Activated B cell treated with CpG ODN at 0.5 μM for 24 hours (primary cell): ENCODE data around the gene KCNC1. TPM values are rescaled to one million over a fixed set of nuclear protein-coding genes. Genes with fewer than 3 reads are reported as not detected.

Experiments used
- ATAC-seq: fragments of 200-7000 bp; cut with Tn5 transposase; one replicate; pipeline ENCODE4 v1.10.0; 2021; ENCODE audit warnings: low read depth, mild to moderate bottlenecking, moderate library complexity
- CTCF ChIA-PET: fragments of 350-600 bp; sonication (Branson Sonifier 250); formaldehyde crosslinking; loops from one replicate; lab custom pipeline; 2021; ENCODE audit warnings: antibody characterized with exemption; lab: Charles Lee
- POLR2A ChIA-PET: fragments of 350-600 bp; sonication (Branson Sonifier 250); formaldehyde crosslinking; loops from one replicate; lab custom pipeline; 2021; ENCODE audit warnings: antibody characterized with exemption; lab: Charles Lee
- DNase-seq: peaks from one replicate; pipeline ENCODE4 v3.0.0; 2022
- H3K27ac Mint-ChIP-seq: one replicate; pipeline ENCODE4 v1.8.0; 2020; ENCODE audit warnings: mixed read lengths
- H3K27me3 Mint-ChIP-seq: one replicate; pipeline ENCODE4 v1.8.0; 2021; ENCODE audit warnings: mixed read lengths
- H3K36me3 Mint-ChIP-seq: one replicate; pipeline ENCODE4 v1.8.0; 2021; ENCODE audit warnings: low read depth, mixed read lengths
- H3K4me1 Mint-ChIP-seq: one replicate; pipeline ENCODE4 v1.8.0; 2021; ENCODE audit warnings: mixed read lengths
- H3K4me3 Mint-ChIP-seq: one replicate; pipeline ENCODE4 v1.8.0; 2020; ENCODE audit warnings: mild to moderate bottlenecking, mixed read lengths
- H3K9me3 Mint-ChIP-seq: one replicate; pipeline ENCODE4 v1.8.0; 2020; ENCODE audit warnings: mixed read lengths
- CTCF ChIP-seq: fragments of 200-600 bp; IDR thresholded peaks from one replicate; pipeline ENCODE4 v1.8.0; 2022; ENCODE audit warnings: antibody characterized with exemption, mild to moderate bottlenecking
- intact Hi-C: fragments of 100-400 bp; cut with micrococcal nuclease; formaldehyde crosslinking; loops from one replicate; pipeline ENCODE4 v1.15.1; 2024
- total RNA-seq: library from RNA; stranded (reverse); gene quantifications from 2 replicates; pipeline ENCODE4 v1.2.3, GENCODE V29; 2022

KCNC1 gene
- total RNA-seq, 1 donor from 2014 or later = not detected

DNA sequence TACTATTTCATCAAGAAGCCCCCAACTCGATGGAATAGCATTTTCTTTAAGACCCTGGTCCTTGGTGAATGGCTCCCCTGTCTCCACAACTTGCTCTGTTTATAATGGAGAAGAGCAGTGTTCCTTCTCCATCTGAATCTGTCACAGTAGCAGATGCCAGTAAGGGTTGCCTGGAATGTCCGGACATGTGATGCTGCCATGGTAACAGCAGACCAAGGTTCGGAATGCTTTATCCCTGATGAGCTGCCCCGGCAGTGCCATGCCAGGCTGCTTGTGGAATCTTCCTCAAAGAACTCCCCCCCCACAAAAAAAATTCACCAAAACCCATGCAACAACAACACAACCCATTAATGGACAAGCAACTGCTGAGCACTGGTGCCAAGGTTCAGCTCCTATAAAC lies 72.5 kb downstream of the KCNC1 start:
- Mint-ChIP-seq H3K27me3 (no peaks in the 10 kb centered on the region), H3K27ac (no peak overlapping the region), H3K36me3 (peaks cover 8% of the 10 kb centered on the region), H3K4me1 (no peaks in the 10 kb centered on the region), H3K4me3 (no peak overlapping the region), H3K9me3 (no peaks in the 10 kb centered on the region)
- POLR2A ChIA-PET = no interaction called here
- CTCF ChIA-PET = no interaction called here
- no peak for ATAC-seq
- intact Hi-C loops = no loop called here
- DNase-seq = no peak
- no peak for TF ChIP-seq CTCF

GRCh38 chr11:17810041-17810440 lies 75.5 kb downstream of the KCNC1 start:
- Mint-ChIP-seq H3K4me1 (no peaks in the 10 kb centered on the region), H3K36me3 (peaks cover 19% of the 10 kb centered on the region)
- CTCF ChIA-PET = no interaction called here

GRCh38 chr11:17810746-17811145 lies 76.2 kb downstream of the KCNC1 start:
- H3K27ac Mint-ChIP-seq = no peak overlapping the region
- ChIA-PET CTCF (no interaction called here), POLR2A (no interaction called here)
- no peaks in the 10 kb centered on the region for H3K9me3 Mint-ChIP-seq
- no peak for TF ChIP-seq CTCF
- ATAC-seq = no peak
- intact Hi-C loops = no loop called here
- DNase-seq = no peak
- no peak overlapping the region for H3K4me3 Mint-ChIP-seq
- H3K27me3 Mint-ChIP-seq = no peaks in the 10 kb centered on the region
- H3K36me3 Mint-ChIP-seq = peaks cover 19% of the 10 kb centered on the region
- no peaks in the 10 kb centered on the region for H3K4me1 Mint-ChIP-seq

More at GRCh38 chr11:17810041-17810440, 75.5 kb downstream of the KCNC1 start:
- Mint-ChIP-seq H3K27me3 (no peaks in the 10 kb centered on the region), H3K4me3 (no peak overlapping the region), H3K27ac (no peak overlapping the region), H3K9me3 (no peaks in the 10 kb centered on the region)
- POLR2A ChIA-PET = no interaction called here
- DNase-seq (no peak), ATAC-seq (no peak)
- no peak for TF ChIP-seq CTCF
- intact Hi-C loops = no loop called here

GRCh38 chr11:17811352-17811751 lies 76.8 kb downstream of the KCNC1 start:
- ATAC-seq (no peak), DNase-seq (no peak)
- Mint-ChIP-seq H3K36me3 (peaks cover 19% of the 10 kb centered on the region), H3K27ac (no peak overlapping the region), H3K4me3 (no peak overlapping the region), H3K27me3 (no peaks in the 10 kb centered on the region), H3K9me3 (no peaks in the 10 kb centered on the region), H3K4me1 (no peaks in the 10 kb centered on the region)
- ChIA-PET POLR2A (no interaction called here), CTCF (no interaction called here)
- intact Hi-C loops = no loop called here
- TF ChIP-seq CTCF = no peak

DNA sequence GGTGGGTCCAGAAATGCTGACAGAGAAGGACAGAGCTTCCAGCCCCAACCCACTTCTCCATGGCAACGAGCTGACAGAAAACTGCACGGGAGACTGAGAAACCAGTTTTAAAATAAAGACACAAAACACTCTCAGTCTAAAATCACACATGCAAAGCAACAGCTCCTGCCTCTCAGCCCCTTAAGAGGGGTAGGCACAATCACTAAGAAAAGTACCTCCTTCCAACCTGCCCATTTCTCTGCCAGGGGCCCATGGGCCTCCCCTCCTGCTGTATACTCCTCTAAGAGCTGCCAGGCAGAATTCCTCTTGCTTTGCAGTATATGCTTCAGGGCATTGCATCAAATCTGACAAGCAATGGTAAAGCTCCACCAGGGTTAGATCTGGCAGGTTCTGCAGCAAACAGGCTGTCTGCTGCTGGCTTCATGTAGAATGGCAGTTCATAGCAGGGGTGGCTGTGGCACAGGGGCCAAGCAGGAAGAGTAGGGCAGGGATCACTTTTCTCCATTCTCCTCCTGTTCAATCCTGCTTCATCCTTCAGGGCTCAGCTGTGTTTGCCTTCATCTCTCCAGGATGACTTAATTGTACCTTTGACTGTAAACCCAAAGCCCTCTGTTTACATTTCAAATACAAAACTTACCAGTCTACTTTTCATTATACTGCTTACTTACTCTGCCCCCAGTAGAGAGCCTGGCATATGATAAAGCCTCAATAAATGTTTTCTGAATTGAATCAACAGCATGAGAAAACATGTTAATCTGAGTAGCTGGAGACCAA lies 77.7 kb downstream of the KCNC1 start:
- no peak for ATAC-seq
- CTCF ChIA-PET = no interaction called here
- POLR2A ChIA-PET = no interaction called here
- Mint-ChIP-seq H3K27me3 (no peaks in the 10 kb centered on the region), H3K4me3 (no peak overlapping the region), H3K27ac (no peak overlapping the region), H3K36me3 (peaks cover 17% of the 10 kb centered on the region), H3K9me3 (no peaks in the 10 kb centered on the region), H3K4me1 (no peaks in the 10 kb centered on the region)
- TF ChIP-seq CTCF = no peak
- no peak for DNase-seq
- intact Hi-C loops = no loop called here
